Activated T-helper 1 cell treated with Interleukin-2 at 50 U/mL for 16 hours (primary cell): ENCODE data around the gene AKAP9.
"Not testable (repeated sequence)": the region's sequence is repeated elsewhere in the genome, so short reads cannot be mapped to it uniquely, and the experiment has no call there.

Source experiments
- DNase-seq: peaks from one replicate; pipeline ENCODE4 v3.0.0-alpha.2; 2020; ENCODE audit warnings: low read depth

AKAP9 gene

DNA sequence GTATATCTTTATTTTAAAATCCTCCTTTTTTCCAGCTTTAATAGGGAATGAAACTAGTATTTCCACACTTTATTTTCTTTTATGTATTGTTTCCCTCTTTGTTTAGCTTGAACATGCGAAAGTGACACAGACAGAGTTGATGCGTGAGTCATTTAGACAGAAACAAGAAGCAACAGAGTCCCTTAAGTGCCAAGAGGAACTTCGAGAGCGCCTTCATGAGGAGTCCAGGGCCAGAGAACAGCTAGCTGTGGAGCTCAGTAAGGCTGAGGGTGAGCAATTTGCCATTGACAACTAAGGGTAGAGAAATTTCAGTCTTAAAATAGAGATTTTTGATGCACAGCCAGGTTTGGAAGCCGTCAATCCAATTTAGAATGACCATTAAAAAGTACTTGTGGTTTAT is 120.5 kb downstream of the AKAP9 start:
- DNase-seq: no peak

DNA sequence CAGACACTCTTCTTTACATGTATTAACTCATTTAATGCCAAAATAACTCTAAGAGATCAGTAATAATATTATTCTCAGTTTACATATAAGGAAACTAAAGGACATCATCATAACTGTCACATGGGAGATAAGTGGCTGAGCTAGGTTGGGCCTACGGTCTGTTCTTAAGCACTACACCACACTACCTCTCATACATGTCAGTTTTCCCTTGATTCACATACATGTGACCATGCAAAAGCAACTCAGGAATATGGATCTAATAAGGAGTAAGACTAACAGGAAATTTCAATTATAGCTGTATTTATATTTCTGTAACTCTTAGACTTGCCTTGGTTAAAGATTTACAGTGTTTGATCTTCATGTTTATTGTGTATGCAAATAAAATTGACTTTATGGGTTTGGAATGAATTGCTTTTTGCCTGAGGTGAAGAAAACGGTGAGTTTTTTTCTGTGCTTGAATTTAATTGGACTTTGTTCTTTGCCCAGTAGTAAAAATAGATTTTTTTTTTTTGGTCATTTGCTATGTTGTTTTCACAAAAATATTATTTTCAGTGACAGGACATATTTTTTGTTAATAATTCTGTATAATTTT is 123.9 kb downstream of the AKAP9 start:
- DNase-seq: no peak

DNA sequence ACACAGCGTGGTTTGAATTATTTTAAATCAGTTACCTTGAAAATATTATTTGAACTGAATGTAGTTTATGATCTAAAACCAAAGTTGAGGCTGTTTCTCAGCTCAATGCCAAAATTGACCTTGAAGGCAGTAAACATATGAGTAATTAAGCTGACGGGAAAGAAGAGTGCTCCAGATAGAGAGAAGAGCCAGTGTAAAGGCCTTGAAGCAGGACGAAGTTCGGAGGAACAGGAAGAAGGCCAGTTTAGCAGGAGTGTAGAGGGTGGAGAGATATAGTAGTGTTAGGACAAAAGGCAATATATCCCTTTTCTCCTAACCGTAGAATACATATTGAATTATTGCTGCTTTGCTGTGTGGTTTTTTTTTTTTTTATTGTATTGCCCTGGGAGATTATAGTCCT is 130.4 kb downstream of the AKAP9 start:
- no peak for DNase-seq

DNA sequence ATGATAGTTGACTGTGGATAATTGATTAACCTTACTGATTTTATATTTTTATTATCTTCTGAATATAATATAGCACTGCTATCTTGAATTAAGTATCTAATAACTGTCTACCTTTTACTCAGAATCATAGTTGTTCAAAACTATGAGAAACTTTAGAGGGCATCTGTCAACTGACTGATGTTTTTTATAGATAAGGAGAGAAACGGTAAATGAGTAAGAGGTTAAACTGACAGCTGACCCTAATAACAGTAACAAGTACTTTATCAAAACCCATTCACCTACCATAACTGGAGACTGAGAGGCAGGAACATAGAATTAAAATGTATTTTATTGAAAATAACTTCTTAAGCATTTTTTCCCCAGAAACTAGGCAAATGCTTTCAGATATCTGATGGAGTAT is 131.5 kb downstream of the AKAP9 start:
- no peak for DNase-seq

DNA sequence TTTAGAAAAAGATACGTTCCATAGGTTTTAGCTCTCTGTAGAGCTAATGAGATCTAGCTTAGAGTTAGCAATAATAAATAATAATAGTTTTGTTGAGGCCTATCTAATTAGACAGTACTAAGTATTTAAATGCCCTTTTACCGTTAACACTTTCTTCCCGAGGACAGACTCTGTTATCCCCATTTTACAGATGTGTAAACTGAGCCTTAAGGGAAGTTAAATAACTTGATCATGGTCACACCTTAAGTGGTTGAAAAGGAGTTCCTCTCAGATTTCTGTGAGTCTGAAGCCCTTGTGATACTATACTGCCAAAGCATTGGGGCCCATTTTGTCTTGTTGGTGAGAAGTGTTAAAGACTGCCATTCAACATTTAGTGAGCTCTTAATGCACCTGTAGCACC is 132.0 kb downstream of the AKAP9 start:
- DNase-seq: no peak

DNA sequence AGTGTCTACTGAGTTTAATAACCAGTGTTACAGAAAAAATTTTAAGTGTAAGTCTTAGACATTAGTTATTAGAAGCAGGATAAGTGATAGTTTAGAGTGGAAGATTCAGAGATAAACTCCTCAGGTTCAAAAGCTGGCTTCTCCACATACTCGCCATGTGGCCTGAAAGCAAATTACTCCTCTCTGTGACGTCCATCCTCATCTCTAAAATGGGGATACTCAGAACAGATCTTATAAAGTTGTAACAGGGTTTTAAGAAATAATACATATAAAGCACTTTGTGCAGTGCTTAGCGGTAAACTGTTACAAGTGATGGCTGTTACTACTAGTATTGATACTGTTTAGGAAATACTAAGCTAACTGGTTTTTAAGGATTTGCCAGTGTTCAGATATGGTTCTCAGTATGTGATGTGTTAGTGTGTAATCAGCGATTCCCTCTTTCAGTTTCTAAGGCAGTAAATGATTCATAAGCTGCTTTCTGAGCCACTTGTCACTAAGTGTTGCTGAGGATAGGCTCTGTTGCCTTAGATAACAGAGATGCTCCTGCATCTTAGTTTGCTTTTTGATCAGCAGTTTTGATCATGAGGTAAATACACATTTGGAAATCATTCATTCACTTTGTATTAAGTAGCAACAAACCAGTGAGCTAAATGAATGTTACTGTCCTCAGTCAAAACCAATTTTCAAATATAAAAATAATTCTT is 134.9 kb downstream of the AKAP9 start:
- DNase-seq: no peak

DNA sequence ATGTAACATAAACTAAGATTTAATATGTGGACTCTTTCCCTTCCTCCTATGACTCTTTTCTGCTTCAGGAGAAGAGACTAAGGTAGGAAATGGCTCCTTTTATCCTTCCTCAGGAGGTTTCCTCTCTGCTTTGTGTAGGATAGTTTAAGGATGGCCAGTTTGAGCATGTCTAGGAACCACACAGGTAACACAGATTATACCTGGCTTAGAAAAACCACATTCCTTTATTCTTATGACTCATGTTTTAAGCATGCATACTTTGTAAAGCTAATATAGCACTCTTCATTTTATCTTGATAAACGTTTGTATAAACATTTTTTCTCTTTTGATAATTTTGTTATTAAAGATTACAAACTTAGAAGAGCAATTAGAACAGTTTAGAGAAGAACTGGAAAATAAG is 135.8 kb downstream of the AKAP9 start:
- no peak for DNase-seq

DNA sequence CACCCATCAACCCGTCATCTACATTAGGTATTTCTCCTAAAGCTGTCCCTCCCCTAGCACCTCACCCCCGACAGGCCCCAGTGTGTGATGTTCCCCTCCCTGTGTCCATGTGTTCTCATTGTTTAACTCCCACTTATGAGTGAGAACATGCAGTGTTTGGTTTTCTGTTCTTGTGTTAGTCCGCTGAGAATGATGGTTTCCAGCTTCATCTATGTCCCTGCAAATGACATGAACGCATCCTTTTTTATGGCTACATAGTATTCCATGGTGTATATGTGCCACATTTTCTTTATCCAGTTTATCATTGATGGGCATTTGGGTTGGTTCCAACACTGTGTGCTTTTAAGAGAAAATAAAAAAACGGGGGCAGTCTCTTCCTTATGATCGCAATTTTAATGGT is 143.3 kb downstream of the AKAP9 start:
- not testable (repeated sequence) for DNase-seq

DNA sequence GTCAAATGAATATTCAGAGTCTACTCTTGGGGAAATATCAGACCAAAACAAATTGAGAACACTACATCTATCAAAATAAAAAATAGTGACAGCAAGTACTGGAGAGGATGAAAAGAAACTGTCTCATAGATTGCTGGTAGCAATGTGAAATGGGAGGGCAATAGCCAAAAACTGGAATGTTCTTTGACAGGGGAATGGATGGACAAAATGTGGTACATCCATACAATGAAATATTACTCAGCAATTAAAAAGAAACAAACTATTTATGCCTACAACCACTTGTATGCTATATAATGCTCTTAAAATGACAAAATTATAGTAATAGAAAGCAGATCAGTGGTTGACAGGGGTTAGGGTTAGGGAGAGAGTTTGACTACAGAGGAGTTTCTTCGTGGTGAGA is 147.6 kb downstream of the AKAP9 start:
- DNase-seq: no peak

DNA sequence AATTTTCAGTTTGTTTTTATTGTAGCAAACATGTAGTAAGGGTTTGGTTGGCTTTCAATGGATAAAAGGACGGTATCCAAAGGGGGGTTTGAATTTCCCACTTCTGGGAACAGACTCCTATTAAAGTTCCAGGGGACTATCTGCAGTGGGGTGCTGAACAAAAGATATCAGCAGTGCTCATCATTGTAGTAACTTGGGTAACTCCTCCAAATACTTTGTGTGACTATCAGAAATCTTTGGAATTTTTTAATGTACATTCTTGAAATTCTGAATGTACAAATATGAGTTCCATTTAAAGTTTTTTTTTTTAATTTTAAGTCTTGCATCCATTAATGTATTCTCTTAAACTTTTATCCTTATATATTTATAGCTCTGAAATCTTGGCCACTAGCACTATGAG is 151.5 kb downstream of the AKAP9 start:
- DNase-seq: no peak

DNA sequence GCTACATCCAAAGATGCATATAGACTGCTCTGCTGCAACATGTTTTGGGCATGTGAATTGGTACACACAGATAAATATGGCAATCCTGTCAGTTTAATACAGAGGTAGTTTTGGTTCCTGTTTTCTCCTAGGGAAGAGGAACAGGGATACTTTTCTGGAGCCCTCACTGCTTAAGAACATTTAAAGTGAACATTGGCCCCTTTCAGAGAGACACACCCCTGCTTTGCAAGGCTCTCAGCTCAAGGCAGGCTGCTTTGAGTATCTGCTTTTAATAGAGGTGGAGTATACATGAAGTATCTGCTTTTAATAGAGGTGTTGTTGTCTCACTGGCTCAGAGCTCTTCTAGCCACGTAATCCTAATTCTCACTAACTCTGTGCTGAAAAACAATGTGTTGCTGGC is 154.7 kb downstream of the AKAP9 start:
- DNase-seq: no peak

DNA sequence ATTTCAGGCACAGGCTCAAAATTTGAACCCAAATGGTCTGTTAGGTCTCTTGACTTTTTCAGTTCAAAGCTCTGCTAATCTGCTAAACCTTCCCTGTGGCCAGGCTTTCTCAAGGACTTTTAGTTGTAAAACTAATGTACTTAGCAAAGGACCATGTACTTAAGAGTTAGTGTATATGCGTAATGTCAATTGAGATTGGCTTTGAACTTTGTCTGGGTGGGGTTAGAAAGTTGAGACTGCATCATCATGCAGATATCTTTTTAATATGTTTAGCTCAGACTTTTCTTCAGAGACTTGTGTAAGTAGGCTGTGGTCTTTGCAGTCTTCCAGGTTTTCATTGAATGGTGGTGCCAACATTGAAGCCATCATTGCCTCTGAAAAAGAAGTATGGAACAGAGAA is 159.9 kb downstream of the AKAP9 start:
- DNase-seq: no peak

DNA sequence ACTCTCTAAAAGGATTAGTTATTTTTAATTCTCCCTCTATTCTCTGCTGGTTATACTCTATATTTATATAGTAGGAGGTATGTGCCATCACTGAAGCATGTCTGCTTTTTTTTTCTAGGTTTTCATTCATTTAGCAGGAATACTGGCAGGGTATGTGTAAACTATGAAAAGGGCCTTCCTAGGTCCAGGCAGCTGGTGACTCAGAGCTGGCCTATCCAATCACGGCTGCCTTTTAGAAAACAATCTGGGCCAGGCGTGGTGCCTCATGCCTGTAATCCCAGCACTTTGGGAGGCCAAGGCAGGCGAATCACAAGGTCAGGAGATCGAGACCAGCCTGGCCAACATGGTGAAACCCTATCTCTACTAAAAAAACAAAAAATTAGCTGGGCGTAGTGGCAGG is 162.2 kb downstream of the AKAP9 start:
- DNase-seq: not testable (repeated sequence)

DNA sequence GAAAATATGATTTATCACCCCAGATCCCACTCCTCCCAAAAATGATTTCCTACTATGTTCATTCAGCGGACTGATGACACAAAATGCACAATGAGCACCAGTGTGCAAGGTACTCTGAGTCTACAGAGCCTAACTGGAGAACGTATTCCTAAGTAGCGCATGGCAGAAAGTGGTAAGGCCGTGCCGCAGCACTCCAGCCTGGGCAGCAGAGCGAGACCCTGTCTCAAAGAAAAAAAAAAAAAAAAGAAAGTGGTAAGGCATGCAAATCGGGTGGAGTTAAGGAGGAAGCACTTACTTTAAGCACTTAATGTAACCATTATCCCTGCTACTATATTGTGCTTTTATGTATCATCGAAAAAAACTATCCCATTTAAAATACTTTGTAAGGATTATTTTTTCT is 168.2 kb downstream of the AKAP9 start:
- no peak for DNase-seq

DNA sequence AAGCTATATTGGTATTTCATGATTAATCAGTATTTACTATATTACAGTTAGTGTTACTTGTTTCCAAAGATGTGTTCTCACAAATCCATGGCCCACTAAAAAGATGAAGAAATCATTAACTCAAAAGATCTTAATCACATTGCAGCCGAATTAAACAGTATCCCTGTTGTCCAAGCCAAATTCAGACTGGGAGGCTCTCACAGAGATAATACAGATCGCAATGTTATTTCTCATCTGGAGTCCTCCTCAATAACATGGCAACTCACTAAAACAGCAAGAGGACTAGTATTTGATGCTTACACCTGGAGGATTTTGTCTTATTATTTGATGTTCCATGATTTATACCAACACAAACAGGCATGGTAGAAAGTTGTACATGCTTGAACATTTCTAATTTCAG is 170.2 kb downstream of the AKAP9 start:
- no peak for DNase-seq

DNA sequence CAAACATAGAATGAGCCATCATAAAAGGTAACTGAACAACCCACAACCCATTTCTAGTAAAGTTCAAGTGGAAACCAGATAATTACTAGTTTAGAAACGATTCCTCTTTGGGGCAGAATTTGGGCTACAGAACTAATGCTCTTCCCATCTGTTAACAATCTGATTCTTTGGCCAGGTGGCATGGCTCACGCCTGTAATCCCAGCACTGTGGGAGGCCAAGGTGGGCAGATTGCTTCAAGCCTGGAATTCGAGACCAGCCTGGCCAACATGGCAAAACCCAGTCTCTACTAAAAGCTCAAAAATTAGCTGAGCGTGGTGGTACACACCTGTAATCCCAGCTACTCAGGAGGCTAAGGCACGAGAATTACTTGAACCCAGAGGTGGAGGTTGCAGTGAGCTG is 175.2 kb downstream of the AKAP9 start:
- no peak for DNase-seq

DNA sequence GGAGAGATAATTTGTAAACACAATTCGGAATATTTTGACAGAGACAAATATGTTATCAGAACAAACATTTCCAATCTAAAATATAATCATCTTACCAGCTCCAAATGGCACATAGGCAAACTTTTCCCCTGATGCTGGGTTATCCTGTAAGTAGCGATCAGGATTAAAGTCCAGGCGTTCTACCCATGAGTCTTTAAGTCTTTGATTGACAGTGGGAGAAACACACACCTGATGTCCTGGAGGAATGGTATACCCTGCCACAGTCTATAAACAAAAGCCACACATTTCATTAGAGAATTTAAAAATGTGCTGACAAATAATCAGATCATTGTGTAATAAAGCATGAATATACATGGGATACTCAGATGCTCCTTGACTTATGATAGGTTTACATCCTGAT is 176.3 kb downstream of the AKAP9 start:
- DNase-seq: no peak

DNA sequence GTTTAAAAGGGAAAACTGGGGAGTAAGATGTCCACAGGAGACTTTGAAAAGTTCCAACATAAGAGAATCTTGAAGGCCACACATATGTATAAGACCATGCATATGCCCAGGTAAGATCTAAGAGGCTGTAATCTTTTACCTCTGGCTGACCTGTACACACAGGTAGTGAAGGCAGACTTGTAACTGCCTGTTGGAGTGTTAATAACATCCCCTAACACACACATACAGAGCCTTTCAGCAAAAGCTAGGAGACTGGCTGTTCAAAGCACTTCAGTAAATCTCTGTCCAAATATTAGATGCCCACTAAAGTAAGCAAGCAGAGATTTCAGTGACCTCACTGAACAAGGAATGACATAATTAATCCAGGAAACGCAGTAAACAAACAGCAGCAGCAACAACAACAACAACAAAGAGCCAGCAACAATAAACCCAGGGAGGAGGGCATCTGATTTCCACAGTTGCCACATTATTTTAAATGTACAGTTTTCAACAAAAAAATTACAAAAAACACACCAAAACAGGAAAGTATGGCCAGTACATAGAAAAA is 178.6 kb downstream of the AKAP9 start:
- no peak for DNase-seq

DNA sequence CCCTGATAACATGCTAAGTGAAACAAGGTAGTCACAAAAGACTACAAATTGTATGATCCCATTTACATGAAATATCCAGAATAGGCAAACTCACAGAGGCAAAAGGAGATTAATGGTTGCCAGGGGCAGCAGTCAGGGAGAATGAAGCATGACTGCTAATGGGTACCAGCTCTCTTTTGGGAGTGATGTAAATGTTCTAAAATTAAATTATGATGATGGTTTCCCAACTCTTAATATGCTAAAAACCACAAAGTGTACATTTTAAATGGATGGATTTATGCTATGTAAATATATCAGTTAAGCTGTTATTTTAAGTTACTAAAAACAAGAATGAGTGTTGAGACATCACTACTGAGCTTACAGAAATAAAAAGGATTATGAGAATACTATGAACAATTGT is 181.0 kb downstream of the AKAP9 start:
- DNase-seq: no peak

DNA sequence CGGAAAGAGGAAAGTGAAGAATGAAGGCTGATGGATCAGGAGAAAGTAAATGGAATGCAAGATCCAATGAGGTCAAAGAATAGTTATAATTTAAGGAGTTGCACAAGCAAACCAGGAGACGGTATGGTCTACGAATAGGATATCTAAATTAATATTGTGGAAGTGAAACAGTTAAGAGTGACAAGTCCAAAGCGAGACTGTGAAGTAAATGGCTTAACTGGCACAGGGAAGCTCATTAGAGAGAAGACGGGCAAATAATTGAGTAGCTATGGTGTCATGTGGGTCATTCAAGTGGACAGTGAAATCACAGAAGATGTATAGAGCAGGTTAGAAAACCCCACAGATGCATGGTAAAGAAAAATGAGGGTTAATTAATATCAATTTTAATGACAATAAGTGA is 190.4 kb downstream of the AKAP9 start:
- DNase-seq: no peak

DNA sequence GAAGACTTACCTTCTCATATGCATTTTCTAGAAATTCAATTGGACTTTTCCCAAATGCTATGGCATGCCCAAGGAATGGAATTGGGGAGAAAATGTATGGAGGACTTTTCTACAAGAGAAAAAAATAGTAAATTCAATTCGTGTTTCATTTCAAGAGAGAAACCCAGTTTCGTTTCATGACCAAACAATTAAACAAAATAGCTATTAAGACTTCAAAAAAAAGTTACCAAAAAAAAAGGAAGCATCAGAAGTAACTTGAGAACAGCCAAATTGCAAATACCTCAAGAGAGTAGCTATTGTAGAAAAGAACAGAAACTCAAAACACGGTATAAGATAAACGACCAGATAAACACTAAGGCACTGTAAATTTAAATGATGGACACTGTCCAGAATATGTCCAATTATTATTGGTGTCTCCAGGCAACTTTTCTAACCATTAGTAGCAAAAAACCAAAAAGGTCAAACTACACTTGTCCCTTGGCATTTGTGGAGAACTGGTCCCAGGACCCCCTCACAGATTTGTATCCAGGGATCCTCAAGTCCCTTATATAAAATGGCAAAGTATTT is 191.2 kb downstream of the AKAP9 start:
- no peak for DNase-seq

DNA sequence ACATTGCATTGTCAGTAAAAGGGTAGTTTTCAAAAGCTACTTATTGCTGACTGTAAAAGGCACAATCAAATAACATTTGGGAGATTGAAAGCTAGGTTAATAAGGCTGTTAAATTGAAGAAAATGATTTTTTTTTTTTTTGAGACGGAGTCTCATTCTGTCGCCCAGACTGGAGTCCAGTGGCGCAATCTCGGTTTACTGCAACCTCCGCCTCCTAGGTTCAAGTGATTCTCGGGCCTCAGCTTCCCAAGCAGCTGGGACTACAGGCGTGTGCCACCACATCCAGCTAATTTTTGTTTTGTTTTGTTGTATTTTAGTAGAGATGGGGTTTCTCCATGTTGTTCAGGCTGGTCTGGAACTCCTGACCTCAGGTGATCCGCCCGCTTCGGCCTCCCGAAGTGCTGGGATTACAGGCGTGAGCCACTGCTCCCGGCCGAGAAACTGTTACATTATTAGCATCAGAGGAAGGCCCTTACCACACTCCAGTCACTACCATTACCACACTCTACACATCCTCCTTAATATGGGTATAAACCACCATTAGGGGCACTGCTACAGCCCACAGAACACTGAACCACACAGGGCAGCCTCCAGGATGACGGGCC is 192.6 kb downstream of the AKAP9 start:
- no peak for DNase-seq

DNA sequence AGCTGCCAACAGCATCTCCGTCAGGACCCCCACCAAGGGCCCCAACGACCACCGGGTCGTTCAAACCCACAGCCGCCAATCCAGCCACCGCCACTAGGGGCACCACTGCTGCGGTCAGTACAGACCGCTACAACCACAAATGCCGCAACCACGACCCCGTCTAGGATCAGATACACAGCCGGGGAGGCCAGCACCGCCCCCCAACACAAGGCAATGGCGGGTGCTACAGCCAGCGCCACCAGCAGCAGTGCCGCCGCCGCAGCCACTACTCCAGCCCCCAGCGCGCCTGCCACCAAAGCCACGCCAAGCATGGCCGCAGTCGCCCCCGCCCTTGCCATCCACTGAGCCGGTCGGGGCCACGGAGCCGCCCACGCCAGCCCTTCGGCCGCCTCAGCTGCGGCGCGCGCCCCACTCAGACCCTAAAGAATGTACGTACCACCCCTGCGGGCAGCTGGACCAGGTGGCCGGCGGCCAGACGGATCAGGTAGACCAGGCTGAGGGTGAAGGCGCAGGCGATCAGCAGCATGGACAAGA is 193.1 kb downstream of the AKAP9 start:
- peak; percentile 33 for DNase-seq
